ENCODE measurements around the gene MID2. TPM values are rescaled to one million over a fixed set of nuclear protein-coding genes. Genes with fewer than 3 reads are reported as not detected.
"Not testable (repeated sequence)": the region's sequence is repeated elsewhere in the genome, so short reads cannot be mapped to it uniquely, and the experiment has no call there.

MID2 gene
- polyA plus RNA-seq (ENCODE audit: insufficient read length), result 11.6 TPM
- long read RNA-seq, donor 1, result 0 reads
- long read RNA-seq, donor 2, partial matches to known transcripts, result 0 of 3 reads
- long read RNA-seq, donor 2, other reads (novel, unspliced or antisense), result 0 of 3 reads
- long read RNA-seq, donor 3, partial matches to known transcripts, result 0 of 1 reads
- long read RNA-seq, donor 3, other reads (novel, unspliced or antisense), result 0 of 1 reads
- long read RNA-seq, donor 4, partial matches to known transcripts, result 0 of 1 reads
- long read RNA-seq, donor 4, other reads (novel, unspliced or antisense), result 0 of 1 reads
- long read RNA-seq, donor 5, result 0 reads
- long read RNA-seq, donor 6, partial matches to known transcripts, result 0 of 1 reads
- long read RNA-seq, donor 6, other reads (novel, unspliced or antisense), result 0 of 1 reads
- long read RNA-seq, donor 7, partial matches to known transcripts, result 0 of 2 reads
- long read RNA-seq, donor 7, other reads (novel, unspliced or antisense), result 0 of 2 reads
- long read RNA-seq, donor 8, partial matches to known transcripts, result 0 of 1 reads
- long read RNA-seq, donor 8, other reads (novel, unspliced or antisense), result 0 of 1 reads

- DNase-seq, result peak; percentile 52
Observed at GRCh38 chrX:107825698-107826237, at the start of gene MID2. Gene MID2 (plus strand): TSS chrX:107825866. CDS start chrX:107826427, 561 bp downstream.

- DNase-seq, result peak; percentile 83
Observed at GRCh38 chrX:107776649-107777535, 48.8 kb upstream of the MID2 start.

GRCh38 chrX:107777536-107777832 lies 48.2 kb upstream of the MID2 start, which contains the start of gene NCBP2L:
Gene NCBP2L (plus strand): TSS chrX:107777733. CDS start chrX:107794221, 16,488 bp downstream.
- DNase-seq, result no peak

GRCh38 chrX:107780525-107780924 lies 45.1 kb upstream of the MID2 start:
- DNase-seq, result no peak

- DNase-seq, result no peak
Observed at GRCh38 chrX:107787827-107788226, 37.8 kb upstream of the MID2 start.

- no peak for DNase-seq
Observed at GRCh38 chrX:107804427-107804826, 21.2 kb upstream of the MID2 start.

- DNase-seq, result no peak
Observed at GRCh38 chrX:107805179-107805578, 20.5 kb upstream of the MID2 start.

GRCh38 chrX:107810053-107810452 lies 15.6 kb upstream of the MID2 start:
- DNase-seq, result not testable (repeated sequence)

- DNase-seq, result no peak
Observed at GRCh38 chrX:107818900-107819521, 6.7 kb upstream of the MID2 start.

- no peak for DNase-seq
Observed at GRCh38 chrX:107823042-107823441, 2.6 kb upstream of the MID2 start.

GRCh38 chrX:107823456-107823855 lies 2.2 kb upstream of the MID2 start:
- no peak for DNase-seq

- peak; percentile 41 for DNase-seq
Observed at GRCh38 chrX:107826238-107827029, 768 bp downstream of the MID2 start.

- no peak for DNase-seq
Observed at GRCh38 chrX:107827030-107827831, 1.6 kb downstream of the MID2 start.

- no peak for DNase-seq
Observed at GRCh38 chrX:107827852-107828251, 2.2 kb downstream of the MID2 start.

GRCh38 chrX:107829878-107830277 lies 4.2 kb downstream of the MID2 start:
- no peak for DNase-seq

GRCh38 chrX:107831071-107831730 lies 5.5 kb downstream of the MID2 start:
- no peak for DNase-seq

- no peak for DNase-seq
Observed at GRCh38 chrX:107834275-107835201, 8.9 kb downstream of the MID2 start.

GRCh38 chrX:107836958-107837357 lies 11.3 kb downstream of the MID2 start:
- no peak for DNase-seq

- DNase-seq, result no peak
Observed at GRCh38 chrX:107840971-107841370, 15.3 kb downstream of the MID2 start.

Data from left kidney (tissue), 8 donors.